ENCODE measurements around the gene DIPK1A. TPM values are rescaled to one million over a fixed set of nuclear protein-coding genes. Genes with fewer than 3 reads are reported as not detected.

The DIPK1A gene
- total RNA-seq, 1 experiment from 2014 or later, result 4.8 TPM

DNA sequence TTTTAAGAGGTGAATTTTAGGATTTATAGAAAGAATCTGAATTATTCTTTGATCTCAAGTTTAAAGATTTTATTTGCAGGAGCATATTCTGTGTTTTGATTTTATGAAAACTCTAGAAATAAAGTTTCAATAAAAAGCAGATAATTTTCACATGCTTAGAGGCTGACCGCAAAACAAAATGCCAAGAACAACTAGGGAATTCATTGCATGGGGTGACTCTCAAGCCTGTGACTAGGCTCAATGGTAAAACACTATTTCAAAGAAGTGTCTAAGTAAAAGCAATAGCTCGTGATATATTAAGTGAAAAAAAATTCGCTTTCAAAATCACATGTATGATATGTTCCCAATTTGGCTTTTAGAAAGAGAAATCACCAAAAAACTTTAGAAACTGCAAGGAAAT lies 79.9 kb downstream of the DIPK1A start (continued):
- TF ChIP-seq ELF4 (CRISPR knock-in tag; IDR thresholded peaks at IDR 0.05; ENCODE audit: low read depth) (no peak), ZNF138 (CRISPR knock-in tag; conservative IDR thresholded peaks at IDR 0.05) (no peak)

DNA sequence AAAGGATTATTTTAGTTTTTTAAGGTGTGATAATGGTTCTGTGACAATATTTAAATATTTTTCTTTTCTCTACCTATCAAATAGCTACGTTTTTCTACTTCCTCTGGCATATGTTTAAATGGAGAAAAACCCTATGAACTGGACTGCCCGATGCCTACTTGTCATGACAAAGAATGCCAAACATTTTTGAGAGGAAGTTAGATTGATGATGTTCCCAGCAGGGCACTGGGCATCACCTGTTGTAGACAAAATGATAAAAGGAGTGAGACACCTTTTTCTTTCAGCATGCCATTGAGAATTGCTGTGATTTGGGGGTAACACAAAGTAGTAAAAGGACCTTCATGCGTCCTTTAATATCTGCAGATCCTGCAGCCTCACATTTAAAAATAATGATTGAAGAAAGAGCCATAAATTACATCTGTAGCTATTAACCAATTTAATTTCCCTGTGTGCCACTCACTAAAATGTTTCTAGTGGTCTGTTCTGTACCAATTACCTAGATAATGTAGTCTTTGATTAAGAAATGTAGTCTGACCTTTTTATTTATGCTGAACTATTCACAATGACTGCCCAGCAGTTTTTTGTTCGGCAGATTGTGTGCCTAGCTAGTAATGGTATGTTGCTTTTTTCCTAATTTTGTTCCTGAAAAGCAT lies 81.8 kb downstream of the DIPK1A start:
- no peak for DNase-seq (ENCODE audit: low spot score)
- H3K9me3 Mint-ChIP-seq, result no peaks in the 10 kb centered on the region
- CTCF ChIA-PET, result no interaction called here
- POLR2A ChIA-PET, result interaction anchor here (0.6 kb wide), 1 partner anchor 216 kb away, joined by 3 read pairs; no protein-coding TSS in a partner anchor
- H3K4me3 Mint-ChIP-seq, result no peak overlapping the region
- no peaks in the 10 kb centered on the region for H3K27me3 Mint-ChIP-seq (ENCODE audit: low read depth)
- no peak for TF ChIP-seq NR2C2 (CRISPR knock-in tag; IDR thresholded peaks at IDR 0.05)
- no peak for TF ChIP-seq SMAD4 (CRISPR knock-in tag; IDR thresholded peaks at IDR 0.05)
- TF ChIP-seq, protein P1, sequence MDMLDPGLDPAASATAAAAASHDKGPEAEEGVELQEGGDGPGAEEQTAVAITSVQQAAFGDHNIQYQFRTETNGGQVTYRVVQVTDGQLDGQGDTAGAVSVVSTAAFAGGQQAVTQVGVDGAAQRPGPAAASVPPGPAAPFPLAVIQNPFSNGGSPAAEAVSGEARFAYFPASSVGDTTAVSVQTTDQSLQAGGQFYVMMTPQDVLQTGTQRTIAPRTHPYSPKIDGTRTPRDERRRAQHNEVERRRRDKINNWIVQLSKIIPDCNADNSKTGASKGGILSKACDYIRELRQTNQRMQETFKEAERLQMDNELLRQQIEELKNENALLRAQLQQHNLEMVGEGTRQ (CRISPR knock-in tag; IDR thresholded peaks at IDR 0.05), result no peak
- no peak for TF ChIP-seq CBFB (CRISPR knock-in tag; IDR thresholded peaks at IDR 0.05; ENCODE audit: low read depth)
- no peak for TF ChIP-seq ZNF263 (CRISPR knock-in tag; IDR thresholded peaks at IDR 0.05; ENCODE audit: low read depth)
- TF ChIP-seq ZNF219 (CRISPR knock-in tag; IDR thresholded peaks at IDR 0.05; ENCODE audit: borderline replicate concordance), result no peak
- no peak for TF ChIP-seq NR1H2 (CRISPR knock-in tag; IDR thresholded peaks at IDR 0.05)
- TF ChIP-seq NR3C1 (CRISPR knock-in tag; conservative IDR thresholded peaks at IDR 0.05; ENCODE audit: low read depth), result no peak
- TF ChIP-seq, protein P2, sequence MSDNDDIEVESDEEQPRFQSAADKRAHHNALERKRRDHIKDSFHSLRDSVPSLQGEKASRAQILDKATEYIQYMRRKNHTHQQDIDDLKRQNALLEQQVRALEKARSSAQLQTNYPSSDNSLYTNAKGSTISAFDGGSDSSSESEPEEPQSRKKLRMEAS (CRISPR knock-in tag; IDR thresholded peaks at IDR 0.05), result no peak
- TF ChIP-seq, protein P3, sequence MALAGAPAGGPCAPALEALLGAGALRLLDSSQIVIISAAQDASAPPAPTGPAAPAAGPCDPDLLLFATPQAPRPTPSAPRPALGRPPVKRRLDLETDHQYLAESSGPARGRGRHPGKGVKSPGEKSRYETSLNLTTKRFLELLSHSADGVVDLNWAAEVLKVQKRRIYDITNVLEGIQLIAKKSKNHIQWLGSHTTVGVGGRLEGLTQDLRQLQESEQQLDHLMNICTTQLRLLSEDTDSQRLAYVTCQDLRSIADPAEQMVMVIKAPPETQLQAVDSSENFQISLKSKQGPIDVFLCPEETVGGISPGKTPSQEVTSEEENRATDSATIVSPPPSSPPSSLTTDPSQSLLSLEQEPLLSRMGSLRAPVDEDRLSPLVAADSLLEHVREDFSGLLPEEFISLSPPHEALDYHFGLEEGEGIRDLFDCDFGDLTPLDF (CRISPR knock-in tag; IDR thresholded peaks at IDR 0.05), result no peak
- TF ChIP-seq ZNF317 (CRISPR knock-in tag; IDR thresholded peaks at IDR 0.05; ENCODE audit: borderline replicate concordance, low read depth), result no peak
- TF ChIP-seq SP1 (CRISPR knock-in tag; conservative IDR thresholded peaks at IDR 0.05), result no peak
- TF ChIP-seq FOXJ3 (CRISPR knock-in tag; IDR thresholded peaks at IDR 0.05; ENCODE audit: borderline replicate concordance), result no peak
- no peak for TF ChIP-seq GRHL2 (CRISPR knock-in tag; IDR thresholded peaks at IDR 0.05; ENCODE audit: insufficient replicate concordance, severe bottlenecking)
- no peak for TF ChIP-seq ELF4 (CRISPR knock-in tag; IDR thresholded peaks at IDR 0.05; ENCODE audit: low read depth)
- no peaks in the 10 kb centered on the region for H3K36me3 Mint-ChIP-seq
- peaks cover 19% of the 10 kb centered on the region for H3K4me1 Mint-ChIP-seq
- H3K27ac Mint-ChIP-seq, result no peak overlapping the region
- ATAC-seq, result no peak

DNA sequence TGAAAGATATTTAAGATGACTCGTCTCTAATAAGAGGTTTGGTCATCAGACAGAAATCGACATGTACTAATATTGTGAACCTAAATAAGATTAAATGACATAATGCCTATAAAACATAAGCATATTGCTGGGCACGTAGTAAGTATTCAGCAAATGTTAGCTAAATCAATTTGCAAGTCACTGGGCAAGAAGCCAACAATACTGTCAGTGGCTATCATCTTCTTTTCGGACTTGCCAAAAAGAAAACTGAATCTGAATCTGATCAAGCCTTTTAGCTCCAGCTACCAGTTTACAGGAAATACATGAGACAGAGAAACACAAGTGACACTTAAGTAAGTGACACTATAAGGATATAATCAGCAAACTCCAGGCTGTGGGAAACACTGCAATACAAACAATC lies 83.5 kb downstream of the DIPK1A start:
- peaks cover 19% of the 10 kb centered on the region for H3K4me1 Mint-ChIP-seq
- no peak overlapping the region for H3K4me3 Mint-ChIP-seq
- no peak overlapping the region for H3K27ac Mint-ChIP-seq
- ATAC-seq (no peak), DNase-seq (ENCODE audit: low spot score) (no peak)
- H3K27me3 Mint-ChIP-seq (ENCODE audit: low read depth), result no peaks in the 10 kb centered on the region
- ChIA-PET CTCF (interaction anchor here (1.3 kb wide), 1 partner anchor 18 kb away, joined by 3 read pairs; no protein-coding TSS in a partner anchor), POLR2A (interaction anchor here (0.6 kb wide), 1 partner anchor 1010 kb away, joined by 3 read pairs; no protein-coding TSS in a partner anchor)
- H3K9me3 Mint-ChIP-seq, result no peaks in the 10 kb centered on the region; the same call in 1 of the 2 replicates
- peaks cover 3% of the 10 kb centered on the region; the same call in 1 of the 2 replicates for H3K36me3 Mint-ChIP-seq
- TF ChIP-seq ZNF121 (CRISPR knock-in tag; IDR thresholded peaks at IDR 0.05) (no peak), NFATC4 (CRISPR knock-in tag; IDR thresholded peaks at IDR 0.05) (no peak), SMAD3 (CRISPR knock-in tag; IDR thresholded peaks at IDR 0.05; ENCODE audit: borderline replicate concordance) (no peak), NFYB (CRISPR knock-in tag; conservative IDR thresholded peaks at IDR 0.05; ENCODE audit: low read depth) (no peak), IRF2 (CRISPR knock-in tag; IDR thresholded peaks at IDR 0.05; ENCODE audit: borderline replicate concordance, low read depth) (no peak), JUN (CRISPR knock-in tag; IDR thresholded peaks at IDR 0.05) (no peak), NR3C1 (CRISPR knock-in tag; conservative IDR thresholded peaks at IDR 0.05; ENCODE audit: low read depth) (no peak), MYBL2 (CRISPR knock-in tag; IDR thresholded peaks at IDR 0.05) (no peak)
- TF ChIP-seq, protein P4, sequence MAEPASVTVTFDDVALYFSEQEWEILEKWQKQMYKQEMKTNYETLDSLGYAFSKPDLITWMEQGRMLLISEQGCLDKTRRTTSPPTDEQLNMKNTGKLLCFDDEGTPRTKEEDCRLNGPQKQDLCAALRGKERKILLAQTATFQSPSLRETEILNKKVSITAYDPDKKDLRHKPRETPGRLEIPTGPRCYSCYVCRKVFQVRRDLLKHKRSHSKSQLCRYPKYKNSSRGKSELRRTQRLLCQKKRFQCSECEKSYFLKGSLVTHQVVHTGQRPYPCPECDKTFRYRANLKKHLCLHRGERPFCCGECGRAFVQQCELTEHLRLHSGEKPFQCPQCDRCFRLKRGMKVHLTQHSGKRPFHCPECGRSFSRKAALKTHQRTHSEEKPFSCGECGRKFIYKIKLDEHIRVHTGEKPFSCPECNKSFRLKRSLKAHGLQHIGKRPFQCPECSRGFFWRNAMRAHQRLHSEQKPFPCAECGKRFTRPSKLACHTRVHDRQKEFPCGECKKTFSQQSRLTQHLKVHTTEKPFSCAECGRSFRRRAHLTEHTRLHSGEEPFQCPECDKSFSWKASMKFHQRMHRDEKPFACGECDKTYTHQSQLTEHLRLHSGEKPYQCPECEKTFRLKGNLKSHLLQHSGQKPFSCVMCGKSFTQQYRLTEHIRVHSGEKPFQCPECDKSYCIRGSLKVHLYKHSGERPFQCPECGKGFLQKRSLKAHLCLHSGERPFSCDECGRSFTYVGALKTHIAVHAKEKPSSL (CRISPR knock-in tag; conservative IDR thresholded peaks at IDR 0.05), result no peak
- TF ChIP-seq, protein P5, sequence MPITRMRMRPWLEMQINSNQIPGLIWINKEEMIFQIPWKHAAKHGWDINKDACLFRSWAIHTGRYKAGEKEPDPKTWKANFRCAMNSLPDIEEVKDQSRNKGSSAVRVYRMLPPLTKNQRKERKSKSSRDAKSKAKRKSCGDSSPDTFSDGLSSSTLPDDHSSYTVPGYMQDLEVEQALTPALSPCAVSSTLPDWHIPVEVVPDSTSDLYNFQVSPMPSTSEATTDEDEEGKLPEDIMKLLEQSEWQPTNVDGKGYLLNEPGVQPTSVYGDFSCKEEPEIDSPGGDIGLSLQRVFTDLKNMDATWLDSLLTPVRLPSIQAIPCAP (CRISPR knock-in tag; IDR thresholded peaks at IDR 0.05), result no peak
- TF ChIP-seq, protein P6, sequence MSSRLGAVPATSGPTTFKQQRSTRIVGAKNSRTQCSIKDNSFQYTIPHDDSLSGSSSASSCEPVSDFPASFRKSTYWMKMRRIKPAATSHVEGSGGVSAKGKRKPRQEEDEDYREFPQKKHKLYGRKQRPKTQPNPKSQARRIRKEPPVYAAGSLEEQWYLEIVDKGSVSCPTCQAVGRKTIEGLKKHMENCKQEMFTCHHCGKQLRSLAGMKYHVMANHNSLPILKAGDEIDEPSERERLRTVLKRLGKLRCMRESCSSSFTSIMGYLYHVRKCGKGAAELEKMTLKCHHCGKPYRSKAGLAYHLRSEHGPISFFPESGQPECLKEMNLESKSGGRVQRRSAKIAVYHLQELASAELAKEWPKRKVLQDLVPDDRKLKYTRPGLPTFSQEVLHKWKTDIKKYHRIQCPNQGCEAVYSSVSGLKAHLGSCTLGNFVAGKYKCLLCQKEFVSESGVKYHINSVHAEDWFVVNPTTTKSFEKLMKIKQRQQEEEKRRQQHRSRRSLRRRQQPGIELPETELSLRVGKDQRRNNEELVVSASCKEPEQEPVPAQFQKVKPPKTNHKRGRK (CRISPR knock-in tag; IDR thresholded peaks at IDR 0.05; ENCODE audit: borderline replicate concordance), result no peak
- TF ChIP-seq, protein P7, sequence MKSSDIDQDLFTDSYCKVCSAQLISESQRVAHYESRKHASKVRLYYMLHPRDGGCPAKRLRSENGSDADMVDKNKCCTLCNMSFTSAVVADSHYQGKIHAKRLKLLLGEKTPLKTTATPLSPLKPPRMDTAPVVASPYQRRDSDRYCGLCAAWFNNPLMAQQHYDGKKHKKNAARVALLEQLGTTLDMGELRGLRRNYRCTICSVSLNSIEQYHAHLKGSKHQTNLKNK (CRISPR knock-in tag; IDR thresholded peaks at IDR 0.05), result no peak
